Measurements from ENCODE around the gene FXYD3.

DNA sequence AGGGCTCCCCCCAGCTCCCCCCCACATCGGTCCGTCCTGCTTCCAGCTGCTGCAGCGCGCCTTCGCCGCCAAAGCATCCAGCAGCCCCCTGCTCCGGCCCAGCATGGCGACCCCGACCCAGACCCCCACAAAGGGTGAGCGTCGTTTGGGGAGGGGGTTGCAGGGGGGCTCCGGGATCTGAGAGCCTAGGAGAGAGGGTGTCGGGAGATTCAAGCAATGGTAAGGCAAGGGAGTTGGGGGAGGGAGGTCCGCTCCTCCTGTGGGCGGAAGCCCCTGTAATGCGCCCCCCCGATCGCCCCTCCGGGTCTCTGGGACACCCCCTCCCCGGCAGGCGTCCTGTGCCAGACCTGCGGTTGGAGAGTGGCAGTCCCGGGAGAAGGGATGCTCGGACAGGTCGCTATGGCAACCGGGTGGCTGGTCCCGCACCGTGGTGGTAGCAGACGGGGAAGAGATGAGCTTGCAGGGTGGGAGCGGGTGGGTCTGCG, 27.6 kb downstream of the FXYD3 start, which contains the start of gene FXYD7:
- TF ChIP-seq, protein P1, sequence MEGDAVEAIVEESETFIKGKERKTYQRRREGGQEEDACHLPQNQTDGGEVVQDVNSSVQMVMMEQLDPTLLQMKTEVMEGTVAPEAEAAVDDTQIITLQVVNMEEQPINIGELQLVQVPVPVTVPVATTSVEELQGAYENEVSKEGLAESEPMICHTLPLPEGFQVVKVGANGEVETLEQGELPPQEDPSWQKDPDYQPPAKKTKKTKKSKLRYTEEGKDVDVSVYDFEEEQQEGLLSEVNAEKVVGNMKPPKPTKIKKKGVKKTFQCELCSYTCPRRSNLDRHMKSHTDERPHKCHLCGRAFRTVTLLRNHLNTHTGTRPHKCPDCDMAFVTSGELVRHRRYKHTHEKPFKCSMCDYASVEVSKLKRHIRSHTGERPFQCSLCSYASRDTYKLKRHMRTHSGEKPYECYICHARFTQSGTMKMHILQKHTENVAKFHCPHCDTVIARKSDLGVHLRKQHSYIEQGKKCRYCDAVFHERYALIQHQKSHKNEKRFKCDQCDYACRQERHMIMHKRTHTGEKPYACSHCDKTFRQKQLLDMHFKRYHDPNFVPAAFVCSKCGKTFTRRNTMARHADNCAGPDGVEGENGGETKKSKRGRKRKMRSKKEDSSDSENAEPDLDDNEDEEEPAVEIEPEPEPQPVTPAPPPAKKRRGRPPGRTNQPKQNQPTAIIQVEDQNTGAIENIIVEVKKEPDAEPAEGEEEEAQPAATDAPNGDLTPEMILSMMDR (IDR thresholded peaks at IDR 0.05) = peak in 1 of 6 experiments; percentile 27
- no peak for TF ChIP-seq POLR2A (IDR thresholded peaks at IDR 0.05)
